GM12878 (cell line): ENCODE data around the gene SLC35F3. TPM values are rescaled to one million over a fixed set of nuclear protein-coding genes. Genes with fewer than 3 reads are reported as not detected.

Experiments used
- ATAC-seq: fragments of 200-7000 bp; cut with Tn5 transposase; 3 replicates; pipeline ENCODE4 v1.9.1; 2020; ENCODE audit warnings: mild to moderate bottlenecking, moderate library complexity
- BruUV-seq: library from RNA; stranded (reverse); fragments of 400-500 nt; replicated peaks from 2 replicates; lab custom pipeline; 2021; lab: Mats Ljungman, UMichigan
- CTCF ChIA-PET: fragments of 300-600 bp; sonication (Branson Sonifier 250); formaldehyde crosslinking; extraction: SDS; loops from one replicate; lab custom pipeline; 2021; ENCODE audit warnings: inconsistent platforms; lab: Yijun Ruan, JAX
- POLR2A ChIA-PET: fragments of 350-600 bp; formaldehyde crosslinking; extraction: SDS; loops from one replicate; lab custom pipeline; 2021; ENCODE audit warnings: inconsistent platforms; lab: Charles Lee
- RAD21 ChIA-PET: fragments of 300-600 bp; sonication (Branson Sonifier 250); formaldehyde crosslinking; loops from one replicate; lab custom pipeline; 2023; ENCODE audit warnings: antibody characterized with exemption; ENCODE audit not compliant: unreplicated experiment; lab: Charles Lee
- SMC1A ChIA-PET: fragments of 300-600 bp; sonication (Branson Sonifier 250); formaldehyde crosslinking; loops from one replicate; lab custom pipeline; 2023; ENCODE audit not compliant: unreplicated experiment, uncharacterized antibody; lab: Charles Lee
- DNase-seq: peaks from one replicate; pipeline ENCODE4 v3.0.0-alpha.2; 2011; ENCODE audit warnings: low read depth, low spot score
- FAIRE-seq: peaks from 3 replicates; lab custom pipeline; 2011; peaks lifted over from hg19 to GRCh38; lab: Jason Lieb, UNC
- H2AFZ ChIP-seq: 2 replicates; pipeline ENCODE4 v1.6.0; 2011; ENCODE audit warnings: low read depth, low read length, control low read depth; ENCODE audit not compliant: control insufficient read depth
- H3K27ac ChIP-seq: 2 replicates; pipeline ENCODE4 v1.5.1; 2011; ENCODE audit warnings: control low read depth; ENCODE audit not compliant: control insufficient read depth, insufficient read depth
- H3K27me3 ChIP-seq, 2 experiments: replicated peaks in 1 of 2; 2 replicates each; pipeline versions ENCODE4 v1.6.0 to v1.6.1; 2011; ENCODE audit warnings: low read length in 1 of 2; ENCODE audit not compliant: control insufficient read depth in 2 of 2, insufficient read depth in 2 of 2
- H3K36me3 ChIP-seq, 2 experiments: 2 replicates each; pipeline ENCODE4 v1.5.1; 2011; ENCODE audit warnings: low read length in 1 of 2; ENCODE audit not compliant: control insufficient read depth in 2 of 2, insufficient read depth in 2 of 2
- H3K4me1 ChIP-seq: 2 replicates; pipeline ENCODE4 v1.6.1; 2011; ENCODE audit warnings: mild to moderate bottlenecking, low read length, moderate library complexity, mixed read lengths; ENCODE audit not compliant: control insufficient read depth, insufficient read depth
- H3K4me2 ChIP-seq: 2 replicates; pipeline ENCODE4 v1.6.0; 2011; ENCODE audit warnings: control low read depth; ENCODE audit not compliant: control insufficient read depth, insufficient read depth
- H3K4me3 ChIP-seq: fragments of 200-600 bp; sonication (generic); 2 replicates; pipeline ENCODE4 v1.5.1; 2016
- H3K79me2 ChIP-seq: 2 replicates; pipeline ENCODE4 v1.6.0; 2011; ENCODE audit warnings: low read length; ENCODE audit not compliant: control insufficient read depth, insufficient read depth
- H3K9ac ChIP-seq: 2 replicates; pipeline ENCODE4 v1.8.0; 2011; ENCODE audit warnings: low read length, control low read depth, mixed read lengths; ENCODE audit not compliant: control insufficient read depth, insufficient read depth
- H3K9me3 ChIP-seq: replicated peaks from 3 replicates; pipeline ENCODE4 v1.5.1; 2011; ENCODE audit warnings: mild to moderate bottlenecking, low read length; ENCODE audit not compliant: control insufficient read depth, insufficient read depth
- H4K20me1 ChIP-seq: 2 replicates; pipeline ENCODE4 v1.6.0; 2011; ENCODE audit not compliant: control insufficient read depth, insufficient read depth
- ATF7 ChIP-seq: fragments of 450-650 bp; IDR thresholded peaks from 2 replicates; pipeline ENCODE4 v1.6.1; 2016; ENCODE audit warnings: low read depth, mild to moderate bottlenecking
- BMI1 ChIP-seq: fragments of 450-650 bp; IDR thresholded peaks from 2 replicates; pipeline ENCODE4 v1.6.1; 2016; ENCODE audit warnings: mild to moderate bottlenecking, moderate library complexity, borderline replicate concordance
- EGR1 ChIP-seq, 2 experiments: IDR thresholded peaks; 1 replicate in 1 of 2; 2 replicates in 1 of 2; pipeline ENCODE4 v1.6.1; 2011 to 2012; ENCODE audit warnings: low read depth in 2 of 2, low read length in 2 of 2, borderline replicate concordance in 1 of 2, mild to moderate bottlenecking in 1 of 2, moderate library complexity in 1 of 2
- IKZF1 ChIP-seq: fragments of 450-650 bp; conservative IDR thresholded peaks from 2 replicates; pipeline ENCODE4 v1.6.1; 2017; ENCODE audit warnings: antibody characterized with exemption, mild to moderate bottlenecking
- JUNB ChIP-seq: IDR thresholded peaks from 2 replicates; pipeline ENCODE4 v1.6.1; 2016; ENCODE audit warnings: antibody characterized with exemption, mild to moderate bottlenecking
- MEF2B ChIP-seq: fragments of 450-650 bp; IDR thresholded peaks from 2 replicates; pipeline ENCODE4 v1.6.1; 2018; ENCODE audit warnings: mild to moderate bottlenecking, moderate library complexity; ENCODE audit not compliant: partially characterized antibody, poor library complexity, severe bottlenecking
- MLLT1 ChIP-seq: fragments of 450-650 bp; IDR thresholded peaks from 2 replicates; pipeline ENCODE4 v1.6.1; 2016; ENCODE audit warnings: mild to moderate bottlenecking
- STAT3 ChIP-seq: IDR thresholded peaks from 2 replicates; pipeline ENCODE4 v1.6.1; 2011; ENCODE audit warnings: low read depth, low read length, improper control_type of control experiment
- TAF1 ChIP-seq: IDR thresholded peaks from 2 replicates; pipeline ENCODE4 v1.6.1; 2011; ENCODE audit warnings: mild to moderate bottlenecking, low read depth, low read length, borderline replicate concordance
- TBL1XR1 ChIP-seq: IDR thresholded peaks from 2 replicates; pipeline ENCODE4 v1.6.1; 2012; ENCODE audit warnings: low read depth, low read length, improper control_type of control experiment
- YBX1 ChIP-seq: fragments of 450-650 bp; IDR thresholded peaks from 2 replicates; pipeline ENCODE4 v1.6.1; 2016; ENCODE audit warnings: antibody characterized with exemption
- ZBED1 ChIP-seq: IDR thresholded peaks from 2 replicates; pipeline ENCODE4 v1.6.1; 2016; ENCODE audit warnings: borderline replicate concordance
- ZNF24 ChIP-seq: fragments of 450-650 bp; IDR thresholded peaks from 2 replicates; pipeline ENCODE4 v1.6.1; 2017; ENCODE audit warnings: antibody characterized with exemption, mild to moderate bottlenecking
- ZNF274 ChIP-seq: IDR thresholded peaks from one replicate; pipeline ENCODE4 v1.8.0; 2011; ENCODE audit not compliant: insufficient read length, insufficient read depth
- WGBS: methylation state at CpG from one replicate; pipeline ENCODE4 v1.1.6; 2016; ENCODE audit warnings: low lambda C conversion rate; ENCODE audit not compliant: insufficient replicate concordance, insufficient coverage; ENCODE audit errors: missing lambda C conversion rate; 5-methylcytosine and 5-hydroxymethylcytosine counted together
- in situ Hi-C: fragments of 300-500 bp; cut with MboI; formaldehyde crosslinking; loops from 9 replicates; pipeline ENCODE4 v1.14.3; 2018; ENCODE audit warnings: mixed read lengths
- intact Hi-C: fragments of 100-400 bp; cut with micrococcal nuclease; formaldehyde crosslinking; loops from one replicate; pipeline ENCODE4 v1.14.2; 2022; ENCODE audit not compliant: unreplicated experiment
- polyA plus RNA-seq, 11 experiments: library from polyadenylated mRNA; depleted of rRNA in 4 of 11; unstranded in 6 of 11; stranded (reverse) in 5 of 11; fragments of >200 nt; fragmentation: Nextera tagmentation in 4 of 11; fragmentation: Illumina TruSeq in 1 of 11; extraction: Ambion mirVana in 4 of 11; extraction: Trizol in 1 of 11; gene quantifications; 1 replicate in 1 of 11; 2 replicates in 10 of 11; pipeline versions ENCODE4 v1.2.1 to v1.2.3, GENCODE V29; 2011 to 2016; ENCODE audit warnings: inconsistent platforms in 2 of 11, missing spikeins in 2 of 11, low read depth in 1 of 11
- total RNA-seq, 4 experiments: library from RNA; depleted of rRNA in 3 of 4; stranded (reverse); fragments of >200 nt in 3 of 4; fragmentation: Illumina TruSeq in 1 of 4; extraction: Trizol in 1 of 4; gene quantifications; 2 replicates each; pipeline versions ENCODE4 v1.2.1 to v1.2.3, GENCODE V29; 2013 to 2021

The SLC35F3 gene
- total and polyA plus RNA-seq, 10 of the 15 experiments (the other 5 are each of a cell fraction or from before 2014, with no cell fraction given), result 1.0 to 8.6 (median 5.7) TPM

GRCh38 chr1:233873666-233874065 is 30.8 kb upstream of the SLC35F3 start:
- no peak for FAIRE-seq

More at GRCh38 chr1:233873666-233874065, 30.8 kb upstream of the SLC35F3 start:
- H3K27me3 ChIP-seq, result no peaks in the 10 kb centered on the region
- H3K4me2 ChIP-seq, result no peak overlapping the region
- H3K4me3 ChIP-seq, result no peak overlapping the region
- no peak overlapping the region for H2AFZ ChIP-seq
- H3K36me3 ChIP-seq, result no peaks in the 10 kb centered on the region
- ChIA-PET RAD21 (no interaction called here), POLR2A (no interaction called here), SMC1A (no interaction called here), CTCF (no interaction called here)
- intact Hi-C loops (no loop called here), in situ Hi-C loops (no loop called here)
- no peaks in the 10 kb centered on the region for H3K9me3 ChIP-seq
- H3K4me1 ChIP-seq, result no peaks in the 10 kb centered on the region
- no peak overlapping the region for H3K9ac ChIP-seq
- WGBS, result 69% methylated on average over 4 of the region's 4 CpGs
- TF ChIP-seq TAF1 (no peak), MLLT1 (no peak), MEF2B (no peak), ATF7 (no peak), BMI1 (no peak), TBL1XR1 (no peak), ZNF274 (no peak), IKZF1 (no peak), STAT3 (no peak), JUNB (no peak), ZBED1 (no peak), ZNF24 (no peak), YBX1 (no peak), EGR1 (IDR thresholded peaks at IDR 0.05; ENCODE audit: borderline replicate concordance in 1 of 2, low read depth in 2 of 2, low read length in 2 of 2) (no peak)
- DNase-seq (no peak), ATAC-seq (no peak)
- H3K79me2 ChIP-seq, result no peaks in the 10 kb centered on the region
- no TSS peak for BruUV-seq
- no peaks in the 10 kb centered on the region for H4K20me1 ChIP-seq
- no peak overlapping the region for H3K27ac ChIP-seq
